Mucosa of rectum (tissue), 2 donors: ENCODE data around the gene SPOP.

ENCODE experiments used
- H3K27ac ChIP-seq, 2 donors: one replicate each; pipeline ENCODE4 v1.7.0; 2013; ENCODE audit warnings: inconsistent platforms in 2 of 2, low read depth in 2 of 2, low read length in 2 of 2
- H3K27me3 ChIP-seq, 2 donors: one replicate each; pipeline ENCODE4 v1.7.0; 2013; ENCODE audit warnings: low read length in 2 of 2; ENCODE audit not compliant: control insufficient read depth in 2 of 2, insufficient read depth in 2 of 2
- H3K36me3 ChIP-seq, 2 donors: one replicate each; pipeline ENCODE4 v1.7.0; 2013; ENCODE audit warnings: low read length in 2 of 2; ENCODE audit not compliant: control insufficient read depth in 2 of 2, insufficient read depth in 2 of 2
- H3K4me1 ChIP-seq, 2 donors: one replicate each; pipeline ENCODE4 v1.7.0; 2013; ENCODE audit warnings: low read length in 2 of 2, mild to moderate bottlenecking in 1 of 2; ENCODE audit not compliant: control insufficient read depth in 2 of 2, insufficient read depth in 2 of 2
- H3K4me3 ChIP-seq, 2 donors: one replicate each; pipeline ENCODE4 v1.7.0; 2013; ENCODE audit warnings: low read length in 2 of 2
- H3K9ac ChIP-seq, 2 donors: one replicate each; pipeline ENCODE4 v1.7.0; 2013; ENCODE audit warnings: low read length in 2 of 2, low read depth in 1 of 2, mild to moderate bottlenecking in 1 of 2
- H3K9me3 ChIP-seq, 2 donors: one replicate each; pipeline ENCODE4 v1.7.0; 2013; ENCODE audit warnings: low read length in 2 of 2; ENCODE audit not compliant: control insufficient read depth in 2 of 2
- donor health status: healthy.
- donor health status: Normal muscosa, but diverticular disease.

The SPOP gene

GRCh38 chr17:49637050-49637449 is 40.8 kb downstream of the SPOP start:
- H3K27ac ChIP-seq: no peak overlapping the region
- no peaks in the 10 kb centered on the region for H3K9me3 ChIP-seq
- no peak overlapping the region for H3K9ac ChIP-seq
- no peaks in the 10 kb centered on the region for H3K4me1 ChIP-seq
- no peaks in the 10 kb centered on the region for H3K27me3 ChIP-seq
- H3K4me3 ChIP-seq: no peak overlapping the region
- no peaks in the 10 kb centered on the region for H3K36me3 ChIP-seq

- Histone ChIP-seq H3K9ac (no peak overlapping the region), H3K4me3 (no peak overlapping the region), H3K27me3 (no peaks in the 10 kb centered on the region), H3K27ac (no peak overlapping the region), H3K4me1 (no peaks in the 10 kb centered on the region), H3K9me3 (no peaks in the 10 kb centered on the region), H3K36me3 (no peaks in the 10 kb centered on the region)
Measured at GRCh38 chr17:49635121-49635520, 42.8 kb downstream of the SPOP start.

GRCh38 chr17:49634485-49634860 is 43.4 kb downstream of the SPOP start:
- Histone ChIP-seq H3K36me3 (no peaks in the 10 kb centered on the region), H3K4me3 (no peak overlapping the region), H3K9me3 (no peaks in the 10 kb centered on the region), H3K27me3 (no peaks in the 10 kb centered on the region), H3K27ac (peak overlapping the region in 1 of 2 donors; percentile 11), H3K9ac (no peak overlapping the region), H3K4me1 (no peaks in the 10 kb centered on the region)

- Histone ChIP-seq H3K36me3 (no peaks in the 10 kb centered on the region), H3K4me1 (no peaks in the 10 kb centered on the region), H3K9ac (no peak overlapping the region), H3K4me3 (no peak overlapping the region), H3K9me3 (no peaks in the 10 kb centered on the region), H3K27ac (no peak overlapping the region), H3K27me3 (no peaks in the 10 kb centered on the region)
Measured at GRCh38 chr17:49633762-49634484, 44.0 kb downstream of the SPOP start.

GRCh38 chr17:49633250-49633649 is 44.6 kb downstream of the SPOP start:
- Histone ChIP-seq H3K4me3 (no peak overlapping the region), H3K27ac (no peak overlapping the region), H3K36me3 (no peaks in the 10 kb centered on the region), H3K9ac (no peak overlapping the region), H3K9me3 (no peaks in the 10 kb centered on the region), H3K4me1 (no peaks in the 10 kb centered on the region), H3K27me3 (no peaks in the 10 kb centered on the region)

GRCh38 chr17:49632201-49632600 is 45.7 kb downstream of the SPOP start:
- Histone ChIP-seq H3K9me3 (no peaks in the 10 kb centered on the region), H3K36me3 (no peaks in the 10 kb centered on the region), H3K27me3 (no peaks in the 10 kb centered on the region), H3K4me1 (no peaks in the 10 kb centered on the region), H3K27ac (no peak overlapping the region), H3K4me3 (no peak overlapping the region), H3K9ac (no peak overlapping the region)

- H3K36me3 ChIP-seq: no peaks in the 10 kb centered on the region
- no peaks in the 10 kb centered on the region for H3K27me3 ChIP-seq
- no peaks in the 10 kb centered on the region for H3K9me3 ChIP-seq
- no peak overlapping the region for H3K27ac ChIP-seq
- no peaks in the 10 kb centered on the region for H3K4me1 ChIP-seq
- no peak overlapping the region for H3K4me3 ChIP-seq
- no peak overlapping the region for H3K9ac ChIP-seq
Measured at GRCh38 chr17:49631496-49631895, 46.4 kb downstream of the SPOP start.

- no peaks in the 10 kb centered on the region for H3K9me3 ChIP-seq
- no peaks in the 10 kb centered on the region for H3K4me1 ChIP-seq
- no peak overlapping the region for H3K4me3 ChIP-seq
- no peaks in the 10 kb centered on the region for H3K36me3 ChIP-seq
- H3K27ac ChIP-seq: no peak overlapping the region
- H3K9ac ChIP-seq: no peak overlapping the region
- no peaks in the 10 kb centered on the region for H3K27me3 ChIP-seq
Measured at GRCh38 chr17:49630113-49630900, 47.6 kb downstream of the SPOP start.

- Histone ChIP-seq H3K36me3 (no peaks in the 10 kb centered on the region), H3K4me3 (no peak overlapping the region), H3K9ac (no peak overlapping the region), H3K4me1 (no peaks in the 10 kb centered on the region), H3K27me3 (no peaks in the 10 kb centered on the region), H3K9me3 (no peaks in the 10 kb centered on the region), H3K27ac (no peak overlapping the region)
Measured at GRCh38 chr17:49629447-49629846, 48.5 kb downstream of the SPOP start.

GRCh38 chr17:49624896-49625295 is 53.0 kb downstream of the SPOP start:
- Histone ChIP-seq H3K4me1 (no peaks in the 10 kb centered on the region), H3K36me3 (peaks cover 22 to 23% of the 10 kb centered on the region in 2 donors), H3K27ac (no peak overlapping the region), H3K27me3 (no peaks in the 10 kb centered on the region), H3K9ac (no peak overlapping the region), H3K4me3 (no peak overlapping the region), H3K9me3 (no peaks in the 10 kb centered on the region)
